SU-DHL-6 (cell line): ENCODE results near the gene MEF2D.

Source experiments
- H2AFZ ChIP-seq: fragments of 200-600 bp; sonication (generic); 2 replicates; pipeline ENCODE4 v1.6.1; 2014; ENCODE audit warnings: low read depth, mild to moderate bottlenecking, moderate library complexity, mixed read lengths, antibody characterized with exemption, low read length; ENCODE audit not compliant: severe bottlenecking
- H3F3A ChIP-seq: fragments of 200-600 bp; shearing (Covaris generic); 2 replicates; pipeline ENCODE4 v1.6.0; 2016; ENCODE audit warnings: antibody characterized with exemption, mild to moderate bottlenecking; ENCODE audit not compliant: insufficient read depth
- H3K27ac ChIP-seq: fragments of 200-600 bp; sonication (generic); 2 replicates; pipeline ENCODE4 v1.5.1; 2016; ENCODE audit warnings: low read depth, mild to moderate bottlenecking, low read length, moderate library complexity, mixed read lengths
- H3K27me3 ChIP-seq: fragments of 200-600 bp; sonication (generic), shearing (Covaris generic); 2 replicates; pipeline ENCODE4 v1.6.0; 2014; ENCODE audit warnings: mild to moderate bottlenecking, low read length
- H3K36me3 ChIP-seq: fragments of 200-600 bp; sonication (generic); 2 replicates; pipeline ENCODE4 v1.6.1; 2014; ENCODE audit warnings: mild to moderate bottlenecking, low read length, mixed read lengths
- H3K4me2 ChIP-seq: fragments of 300-600, 200-600 bp; shearing (Covaris generic), sonication (generic); 2 replicates; pipeline ENCODE4 v1.6.0; 2014; ENCODE audit warnings: low read length, low read depth, mild to moderate bottlenecking; ENCODE audit not compliant: poor library complexity, severe bottlenecking
- H3K4me3 ChIP-seq: fragments of 200-600 bp; sonication (generic); 2 replicates; pipeline ENCODE4 v1.5.1; 2014; ENCODE audit warnings: antibody characterized with exemption, low read length, mild to moderate bottlenecking, mixed read lengths; ENCODE audit not compliant: insufficient read depth, poor library complexity, severe bottlenecking
- H3K79me2 ChIP-seq: fragments of 200-600 bp; sonication (generic); 2 replicates; pipeline ENCODE4 v1.6.1; 2014; ENCODE audit warnings: mild to moderate bottlenecking, low read length, moderate library complexity; ENCODE audit not compliant: insufficient read depth
- H3K9ac ChIP-seq: fragments of 200-600 bp; sonication (generic); 2 replicates; pipeline ENCODE4 v1.7.0; 2014; ENCODE audit warnings: mild to moderate bottlenecking, low read length
- H3K9me2 ChIP-seq: fragments of 200-600 bp; sonication (generic); replicated peaks from 2 replicates; pipeline ENCODE4 v1.6.1; 2014; ENCODE audit warnings: low read length; ENCODE audit not compliant: insufficient read depth
- H3K9me3 ChIP-seq: fragments of 200-600 bp; sonication (generic); 2 replicates; pipeline ENCODE4 v1.6.1; 2014; ENCODE audit warnings: low read length, mixed read lengths; ENCODE audit not compliant: insufficient read depth
- H4K20me1 ChIP-seq: fragments of 200-600 bp; sonication (generic); 2 replicates; pipeline ENCODE4 v1.6.1; 2014; ENCODE audit warnings: low read depth, mild to moderate bottlenecking, antibody characterized with exemption, low read length, moderate library complexity, mixed read lengths
- EZH2phosphoT487 ChIP-seq: fragments of 200-600 bp; sonication (generic), shearing (Covaris generic); conservative IDR thresholded peaks from 2 replicates; pipeline ENCODE4 v1.6.1; 2018; ENCODE audit warnings: mild to moderate bottlenecking, antibody characterized with exemption, low read length, moderate library complexity, mixed read lengths
- TF ChIP-seq, protein P1 (sequence below): fragments of 200-600 bp; sonication (generic); IDR thresholded peaks from one replicate; pipeline ENCODE4 v1.5.1; 2017; ENCODE audit warnings: antibody characterized with exemption, mild to moderate bottlenecking, low read length, moderate library complexity; ENCODE audit not compliant: insufficient read depth, poor library complexity, severe bottlenecking

MEF2D gene

DNA sequence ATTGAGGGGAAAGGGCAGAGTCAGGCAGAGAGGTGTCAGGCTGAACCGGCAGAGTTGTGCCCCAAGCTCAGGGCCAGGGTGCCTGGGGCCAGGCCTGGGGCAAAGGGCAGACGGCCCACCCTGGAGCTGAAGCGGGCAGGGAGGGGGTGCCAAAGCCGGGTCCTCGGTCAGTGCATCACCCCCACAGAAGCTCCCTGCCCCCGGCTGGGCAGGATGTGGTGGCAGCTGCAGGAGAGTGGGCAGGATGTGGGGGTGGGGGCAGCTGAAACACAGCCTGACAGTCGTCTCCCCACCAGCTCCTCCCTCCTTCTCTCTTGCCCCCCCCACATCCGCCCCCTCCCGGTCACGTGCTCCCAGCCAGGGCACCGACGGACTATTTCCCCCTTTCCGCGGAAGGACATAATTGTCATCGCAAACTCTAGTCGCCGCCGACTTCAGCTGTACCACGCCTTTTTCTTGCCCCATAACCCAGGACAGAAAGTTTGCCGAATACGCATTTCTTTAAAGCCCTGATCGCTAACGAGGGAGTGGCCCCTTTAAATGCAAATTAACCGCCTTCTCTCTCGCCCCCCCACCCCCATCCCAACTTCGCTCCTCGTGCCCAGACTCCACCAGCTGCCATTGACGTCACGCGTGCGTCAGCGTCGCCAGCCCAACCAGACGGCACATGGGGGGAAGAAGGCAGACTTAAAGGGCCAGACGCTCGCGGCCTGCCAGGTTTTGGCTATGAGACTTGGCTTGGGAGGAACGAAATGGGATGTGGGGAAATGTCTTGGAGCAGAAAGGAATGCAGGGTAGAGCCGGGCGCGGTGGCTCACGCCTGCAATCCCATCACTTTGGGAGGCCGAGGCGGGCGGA lies 4.5 kb upstream of the MEF2D start:
- peak overlapping the region; percentile 73 for H3K4me2 ChIP-seq
- TF ChIP-seq, protein P1, sequence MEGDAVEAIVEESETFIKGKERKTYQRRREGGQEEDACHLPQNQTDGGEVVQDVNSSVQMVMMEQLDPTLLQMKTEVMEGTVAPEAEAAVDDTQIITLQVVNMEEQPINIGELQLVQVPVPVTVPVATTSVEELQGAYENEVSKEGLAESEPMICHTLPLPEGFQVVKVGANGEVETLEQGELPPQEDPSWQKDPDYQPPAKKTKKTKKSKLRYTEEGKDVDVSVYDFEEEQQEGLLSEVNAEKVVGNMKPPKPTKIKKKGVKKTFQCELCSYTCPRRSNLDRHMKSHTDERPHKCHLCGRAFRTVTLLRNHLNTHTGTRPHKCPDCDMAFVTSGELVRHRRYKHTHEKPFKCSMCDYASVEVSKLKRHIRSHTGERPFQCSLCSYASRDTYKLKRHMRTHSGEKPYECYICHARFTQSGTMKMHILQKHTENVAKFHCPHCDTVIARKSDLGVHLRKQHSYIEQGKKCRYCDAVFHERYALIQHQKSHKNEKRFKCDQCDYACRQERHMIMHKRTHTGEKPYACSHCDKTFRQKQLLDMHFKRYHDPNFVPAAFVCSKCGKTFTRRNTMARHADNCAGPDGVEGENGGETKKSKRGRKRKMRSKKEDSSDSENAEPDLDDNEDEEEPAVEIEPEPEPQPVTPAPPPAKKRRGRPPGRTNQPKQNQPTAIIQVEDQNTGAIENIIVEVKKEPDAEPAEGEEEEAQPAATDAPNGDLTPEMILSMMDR = no peak
- TF ChIP-seq EZH2phosphoT487 = no peak

DNA sequence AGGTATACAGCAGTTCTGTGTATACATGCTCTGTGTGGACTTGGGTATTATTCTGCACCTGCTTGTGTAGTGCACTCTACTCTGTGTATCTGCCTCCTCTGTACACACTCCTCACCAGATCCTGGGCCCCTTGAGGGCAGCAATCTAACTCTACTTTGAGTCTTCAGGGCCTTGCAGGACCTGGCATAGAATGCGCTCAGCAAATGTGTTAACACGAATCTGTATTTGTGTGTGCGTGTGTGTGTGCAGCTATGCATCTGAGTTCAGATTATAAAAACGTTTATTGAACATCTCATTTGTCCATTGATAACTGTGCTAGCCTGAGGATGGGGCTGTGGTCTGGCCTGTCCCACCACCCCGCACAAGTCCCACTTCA lies 3.9 kb upstream of the MEF2D start:
- Histone ChIP-seq H3K9ac (peak overlapping the region; percentile 70), H2AFZ (peak overlapping the region; percentile 21), H3K79me2 (peaks cover 11% of the 10 kb centered on the region)

More for the DNA sequence above, 4.5 kb upstream of the MEF2D start:
- no peaks in the 10 kb centered on the region for H3K27me3 ChIP-seq
- no peaks in the 10 kb centered on the region for H3K36me3 ChIP-seq
- no peak overlapping the region for H2AFZ ChIP-seq
- H3K27ac ChIP-seq = peak overlapping the region; percentile 98
- H3K9me2 ChIP-seq = no peaks in the 10 kb centered on the region
- peaks cover 5% of the 10 kb centered on the region for H3K79me2 ChIP-seq
- H3K9me3 ChIP-seq = no peaks in the 10 kb centered on the region
- peak overlapping the region; percentile 70 for H3K9ac ChIP-seq
- H3F3A ChIP-seq = peaks cover 29% of the 10 kb centered on the region
- no peaks in the 10 kb centered on the region for H4K20me1 ChIP-seq
- peak overlapping the region; percentile 36 for H3K4me3 ChIP-seq

DNA sequence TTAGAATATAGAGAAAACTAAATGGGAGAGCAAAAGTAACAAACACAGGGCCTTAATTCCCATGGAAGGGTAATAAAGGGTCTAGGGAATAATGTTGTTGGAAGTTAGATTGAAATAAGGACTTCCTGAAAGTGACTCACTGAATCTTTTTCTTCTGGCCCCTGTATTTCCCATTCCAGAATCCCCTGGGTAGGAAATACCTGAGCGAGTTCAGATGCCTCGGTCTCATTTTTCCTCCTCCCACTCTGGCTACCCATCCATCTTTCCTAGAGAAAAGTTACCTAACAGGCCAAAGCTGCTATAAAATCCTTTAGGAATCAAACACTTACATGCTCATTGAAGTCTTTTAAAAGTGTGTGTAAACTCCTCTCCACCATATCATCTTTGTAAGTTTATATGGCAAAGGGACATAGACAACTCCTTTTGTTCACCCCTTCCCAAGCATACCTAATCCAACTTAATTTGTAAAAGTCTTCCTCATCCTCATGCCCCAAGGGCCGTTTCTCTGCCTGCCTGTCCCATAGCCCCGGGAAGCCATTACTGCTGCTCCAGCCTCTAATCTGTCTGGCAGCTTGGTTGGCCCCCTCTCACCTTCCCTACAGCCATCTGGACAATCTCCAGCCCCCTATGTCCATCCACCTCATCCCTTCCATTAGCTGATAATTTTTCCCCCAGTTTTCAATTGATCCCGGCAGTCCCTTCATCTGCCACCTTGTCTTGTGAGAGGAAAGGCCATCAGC lies 3.3 kb upstream of the MEF2D start:
- peak overlapping the region; percentile 70 for H3K9ac ChIP-seq
- H3F3A ChIP-seq = peaks cover 29% of the 10 kb centered on the region
- peak overlapping the region; percentile 98 for H3K27ac ChIP-seq
- H3K79me2 ChIP-seq = peaks cover 17% of the 10 kb centered on the region
- H3K9me2 ChIP-seq = no peaks in the 10 kb centered on the region
- no peak overlapping the region for H3K4me3 ChIP-seq
- TF ChIP-seq, protein P1 = no peak
- TF ChIP-seq EZH2phosphoT487 = no peak
- H3K4me2 ChIP-seq = peak overlapping the region; percentile 73
- H4K20me1 ChIP-seq = no peaks in the 10 kb centered on the region
- no peaks in the 10 kb centered on the region for H3K9me3 ChIP-seq
- no peaks in the 10 kb centered on the region for H3K36me3 ChIP-seq
- H2AFZ ChIP-seq = peak overlapping the region; percentile 21
- no peaks in the 10 kb centered on the region for H3K27me3 ChIP-seq

More for the DNA sequence above, 3.9 kb upstream of the MEF2D start:
- Histone ChIP-seq H3K36me3 (no peaks in the 10 kb centered on the region), H3K9me2 (no peaks in the 10 kb centered on the region), H3K4me2 (peak overlapping the region; percentile 73), H4K20me1 (no peaks in the 10 kb centered on the region), H3F3A (peaks cover 29% of the 10 kb centered on the region), H3K4me3 (peak overlapping the region; percentile 36), H3K27me3 (no peaks in the 10 kb centered on the region), H3K27ac (peak overlapping the region; percentile 98), H3K9me3 (no peaks in the 10 kb centered on the region)
- TF ChIP-seq EZH2phosphoT487 = no peak
- TF ChIP-seq, protein P1 = no peak
